DND-41 (cell line): Measurements from ENCODE around the gene APOC3.

Experiments
- ATAC-seq: fragments of 200-7000 bp; cut with Tn5 transposase; 3 replicates; pipeline ENCODE4 v1.9.1; 2021; ENCODE audit warnings: low read depth; ENCODE audit not compliant: insufficient read depth
- DNase-seq: peaks from one replicate; pipeline ENCODE4 v3.0.0-alpha.2; 2020
- H2AFZ ChIP-seq: 2 replicates; pipeline ENCODE4 v1.6.0; 2012; ENCODE audit warnings: low read depth, low read length
- H3K27ac ChIP-seq: 2 replicates; pipeline ENCODE4 v1.5.1; 2012; ENCODE audit warnings: low read length, inconsistent platforms
- H3K27me3 ChIP-seq: fragments of 200-600 bp; sonication (generic); 2 replicates; pipeline ENCODE4 v1.6.0; 2012; ENCODE audit warnings: low read length, mild to moderate bottlenecking, inconsistent platforms; ENCODE audit not compliant: insufficient read depth, poor library complexity
- H3K36me3 ChIP-seq: 2 replicates; pipeline ENCODE4 v1.5.1; 2012; ENCODE audit warnings: low read length, inconsistent platforms; ENCODE audit not compliant: insufficient read depth
- H3K4me1 ChIP-seq: 2 replicates; pipeline ENCODE4 v1.5.1; 2012; ENCODE audit warnings: mild to moderate bottlenecking, low read length; ENCODE audit not compliant: insufficient read depth
- H3K4me2 ChIP-seq: 2 replicates; pipeline ENCODE4 v1.6.0; 2012; ENCODE audit warnings: mild to moderate bottlenecking, moderate library complexity, low read length, inconsistent platforms; ENCODE audit not compliant: insufficient read depth
- H3K4me3 ChIP-seq, 2 experiments: fragments of 200-600 bp in 1 of 2; shearing (Covaris generic) in 1 of 2; 2 replicates each; pipeline ENCODE4 v1.5.1; 2012 to 2016; ENCODE audit warnings: inconsistent platforms in 2 of 2, low read length in 2 of 2, mild to moderate bottlenecking in 2 of 2, low read depth in 1 of 2, moderate library complexity in 1 of 2
- H3K79me2 ChIP-seq: 2 replicates; pipeline ENCODE4 v1.6.0; 2012; ENCODE audit warnings: low read length, inconsistent platforms; ENCODE audit not compliant: insufficient read depth
- H3K9ac ChIP-seq: 2 replicates; pipeline ENCODE4 v1.6.0; 2012; ENCODE audit warnings: low read depth, mild to moderate bottlenecking, inconsistent platforms, low read length, moderate library complexity
- H3K9me3 ChIP-seq: 2 replicates; pipeline ENCODE4 v1.5.1; 2012; ENCODE audit warnings: low read length, moderate library complexity, mild to moderate bottlenecking, inconsistent platforms; ENCODE audit not compliant: insufficient read depth, severe bottlenecking
- H4K20me1 ChIP-seq: 2 replicates; pipeline ENCODE4 v1.6.0; 2012; ENCODE audit warnings: low read length; ENCODE audit not compliant: insufficient read depth
- CTCF ChIP-seq: IDR thresholded peaks from 2 replicates; pipeline ENCODE4 v1.5.1; 2012; ENCODE audit warnings: borderline replicate concordance, low read length, moderate library complexity, mild to moderate bottlenecking; ENCODE audit not compliant: poor library complexity, severe bottlenecking; ENCODE audit errors: extremely low read depth
- EZH2 ChIP-seq: IDR thresholded peaks from 3 replicates; pipeline ENCODE4 v1.6.1; 2012; ENCODE audit warnings: borderline replicate concordance, low read depth, mild to moderate bottlenecking, moderate library complexity, low read length, inconsistent platforms; ENCODE audit not compliant: severe bottlenecking

The APOC3 gene

GRCh38 chr11:116867619-116868018 lies 37.9 kb downstream of the APOC3 start:
- Histone ChIP-seq H3K79me2 (no peaks in the 10 kb centered on the region), H3K4me2 (no peak overlapping the region), H3K36me3 (peaks cover 67% of the 10 kb centered on the region), H3K9me3 (no peaks in the 10 kb centered on the region), H3K27me3 (no peaks in the 10 kb centered on the region), H4K20me1 (no peaks in the 10 kb centered on the region), H2AFZ (no peak overlapping the region), H3K9ac (no peak overlapping the region), H3K4me3 (no peak overlapping the region), H3K4me1 (no peaks in the 10 kb centered on the region), H3K27ac (no peak overlapping the region)
- TF ChIP-seq EZH2 (no peak), CTCF (no peak)
- ATAC-seq: no peak
- DNase-seq: no peak

- no peak for DNase-seq
- Histone ChIP-seq H3K27ac (no peak overlapping the region), H3K4me2 (no peak overlapping the region), H3K27me3 (no peaks in the 10 kb centered on the region), H3K9me3 (no peaks in the 10 kb centered on the region), H2AFZ (no peak overlapping the region), H3K4me1 (no peaks in the 10 kb centered on the region), H3K36me3 (peaks cover 70% of the 10 kb centered on the region), H4K20me1 (no peaks in the 10 kb centered on the region), H3K9ac (no peak overlapping the region), H3K4me3 (no peak overlapping the region), H3K79me2 (no peaks in the 10 kb centered on the region)
- no peak for TF ChIP-seq EZH2
- TF ChIP-seq CTCF: no peak
- ATAC-seq: no peak
These were observed 38.4 kb downstream of the APOC3 start for GRCh38 chr11:116868066-116868465.

GRCh38 chr11:116869610-116870009 lies 39.9 kb downstream of the APOC3 start:
- DNase-seq: no peak
- no peaks in the 10 kb centered on the region for H4K20me1 ChIP-seq
- no peak overlapping the region for H3K4me3 ChIP-seq
- H3K9ac ChIP-seq: no peak overlapping the region
- H3K27ac ChIP-seq: no peak overlapping the region
- no peaks in the 10 kb centered on the region for H3K9me3 ChIP-seq
- H3K4me2 ChIP-seq: no peak overlapping the region
- H3K4me1 ChIP-seq: no peaks in the 10 kb centered on the region
- H3K27me3 ChIP-seq: no peaks in the 10 kb centered on the region
- H3K36me3 ChIP-seq: peaks cover 70% of the 10 kb centered on the region
- H3K79me2 ChIP-seq: no peaks in the 10 kb centered on the region
- no peak overlapping the region for H2AFZ ChIP-seq
- TF ChIP-seq EZH2 (no peak), CTCF (no peak)
- no peak for ATAC-seq

GRCh38 chr11:116870054-116870453 lies 40.3 kb downstream of the APOC3 start:
- DNase-seq (no peak), ATAC-seq (no peak)
- H3K9me3 ChIP-seq: no peaks in the 10 kb centered on the region
- peaks cover 71% of the 10 kb centered on the region for H3K36me3 ChIP-seq
- H3K4me2 ChIP-seq: no peak overlapping the region
- no peaks in the 10 kb centered on the region for H3K27me3 ChIP-seq
- TF ChIP-seq CTCF (no peak), EZH2 (no peak)
- H3K4me3 ChIP-seq: no peak overlapping the region
- no peaks in the 10 kb centered on the region for H3K79me2 ChIP-seq
- no peak overlapping the region for H2AFZ ChIP-seq
- no peak overlapping the region for H3K27ac ChIP-seq
- H3K9ac ChIP-seq: no peak overlapping the region
- H3K4me1 ChIP-seq: no peaks in the 10 kb centered on the region
- H4K20me1 ChIP-seq: no peaks in the 10 kb centered on the region
